Lung (tissue), 12 donors: ENCODE measurements around the gene RIN3. TPM values are rescaled to one million over a fixed set of nuclear protein-coding genes. Genes with fewer than 3 reads are reported as not detected.
A peak's percentile ranks its signal among the peaks of the same experiment; 100 is the strongest.

Experiments used
- ATAC-seq: fragments of 200-7000 bp; cut with Tn5 transposase; one replicate; pipeline ENCODE4 v1.9.1; 2020; ENCODE audit warnings: moderate number of reproducible peaks; ENCODE audit not compliant: insufficient read depth, low FRiP score
- DNase-seq, 3 donors: peaks; one replicate each; pipeline ENCODE4 v3.0.0-alpha.2; 2013 to 2017
- H3K27ac ChIP-seq, 2 donors: one replicate each; pipeline ENCODE4 v1.5.1; 2013; ENCODE audit warnings: mild to moderate bottlenecking in 2 of 2, moderate library complexity in 2 of 2, control low read depth in 1 of 2, inconsistent platforms in 1 of 2, low read depth in 1 of 2, low read length in 1 of 2
- H3K27me3 ChIP-seq, 3 donors: one replicate each; pipeline ENCODE4 v1.5.1; 2013; ENCODE audit warnings: low read length in 2 of 3; ENCODE audit not compliant: control insufficient read depth in 3 of 3, insufficient read depth in 3 of 3
- H3K36me3 ChIP-seq, 4 donors: one replicate each; pipeline ENCODE4 v1.5.1; 2013; ENCODE audit warnings: low read length in 4 of 4, mild to moderate bottlenecking in 1 of 4, moderate library complexity in 1 of 4; ENCODE audit not compliant: control insufficient read depth in 4 of 4, insufficient read depth in 4 of 4
- H3K4me1 ChIP-seq, 5 donors: one replicate each; pipeline ENCODE4 v1.5.1; 2013; ENCODE audit warnings: low read length in 5 of 5, mild to moderate bottlenecking in 2 of 5, moderate library complexity in 1 of 5; ENCODE audit not compliant: control insufficient read depth in 5 of 5, insufficient read depth in 5 of 5
- H3K4me3 ChIP-seq: one replicate; pipeline ENCODE4 v1.5.1; 2013; ENCODE audit warnings: mild to moderate bottlenecking, control low read depth, moderate library complexity
- H3K9ac ChIP-seq, 2 donors: one replicate each; pipeline ENCODE4 v1.5.1; 2013; ENCODE audit warnings: low read length in 2 of 2, control low read depth in 1 of 2; ENCODE audit not compliant: insufficient read depth in 1 of 2
- H3K9me3 ChIP-seq, 4 donors: one replicate each; pipeline ENCODE4 v1.5.1; 2013; ENCODE audit warnings: low read length in 3 of 4, mild to moderate bottlenecking in 1 of 4, moderate library complexity in 1 of 4; ENCODE audit not compliant: control insufficient read depth in 4 of 4, insufficient read depth in 3 of 4
- CTCF ChIP-seq: IDR thresholded peaks from 2 replicates; pipeline ENCODE4 v1.5.1; 2012; ENCODE audit warnings: mild to moderate bottlenecking; ENCODE audit errors: control extremely low read depth, extremely low read depth
- WGBS, 2 donors: extraction: QIAGEN DNeasy Blood & Tissue Kit; methylation state at CpG; one replicate each; pipeline ENCODE4 v1.1.7; 2013; 5-methylcytosine and 5-hydroxymethylcytosine counted together
- polyA plus RNA-seq, 2 donors: library from polyadenylated mRNA; stranded (reverse); fragments of 200-250 nt; gene quantifications; one replicate each; pipeline ENCODE4 v1.2.1, GENCODE V29; 2013
- total RNA-seq, 2 donors: library from RNA; depleted of rRNA in 1 of 2; stranded (reverse); fragments of >200 nt in 1 of 2; gene quantifications; one replicate each; pipeline ENCODE4 v1.2.1, GENCODE V29; 2014 to 2021
- donor health status: control.
- donor health status: control.
- donor health status: Bipolar disorder and iron deficiency.
- donor health status: healthy.
- donor health status: DM: yes; HTN: yes; CAD: no.

RIN3 gene
- total and polyA plus RNA-seq, 4 donors: 19.3 to 55.5 (median 40.2) TPM

GRCh38 chr14:92490239-92490959 is 23.2 kb upstream of the RIN3 start:
- Histone ChIP-seq H3K4me3 (no peak overlapping the region), H3K27ac (peak overlapping the region in 1 of 2 donors; percentile 73), H3K27me3 (no peaks in the 10 kb centered on the region), H3K4me1 (peaks cover 0 to 24% (median 2%) of the 10 kb centered on the region in 5 donors), H3K9ac (no peak overlapping the region), H3K36me3 (no peaks in the 10 kb centered on the region), H3K9me3 (no peaks in the 10 kb centered on the region)
- 60 to 68% methylated on average over 17 of the region's 17 CpGs for WGBS, 2 donors
- DNase-seq: no peak
- no peak for TF ChIP-seq CTCF
- no peak for ATAC-seq

- WGBS, 2 donors: 83 to 84% methylated on average over 8 of the region's 8 CpGs
- ATAC-seq (no peak), DNase-seq (no peak)
Measured at GRCh38 chr14:92491782-92492181, 21.8 kb upstream of the RIN3 start.

GRCh38 chr14:92492258-92492657 is 21.3 kb upstream of the RIN3 start:
- 31 to 51% methylated on average over 10 of the region's 10 CpGs for WGBS, 2 donors
- no peak overlapping the region for H3K9ac ChIP-seq
- no peak for TF ChIP-seq CTCF
- DNase-seq (peak in 1 of 3 donors; percentile 58), ATAC-seq (no peak)
- peaks cover 0 to 22% (median 2%) of the 10 kb centered on the region in 5 donors for H3K4me1 ChIP-seq
- peak overlapping the region in 1 of 2 donors; percentile 84 for H3K27ac ChIP-seq
- H3K36me3 ChIP-seq: no peaks in the 10 kb centered on the region
- H3K9me3 ChIP-seq: no peaks in the 10 kb centered on the region
- no peaks in the 10 kb centered on the region for H3K27me3 ChIP-seq
- H3K4me3 ChIP-seq: no peak overlapping the region

More at GRCh38 chr14:92491782-92492181, 21.8 kb upstream of the RIN3 start:
- no peak overlapping the region for H3K4me3 ChIP-seq
- no peaks in the 10 kb centered on the region for H3K27me3 ChIP-seq
- H3K9me3 ChIP-seq: no peaks in the 10 kb centered on the region
- H3K36me3 ChIP-seq: no peaks in the 10 kb centered on the region
- H3K27ac ChIP-seq: peak overlapping the region in 1 of 2 donors; percentile 84
- H3K9ac ChIP-seq: no peak overlapping the region
- H3K4me1 ChIP-seq: peaks cover 0 to 22% (median 2%) of the 10 kb centered on the region in 5 donors
- no peak for TF ChIP-seq CTCF
